HG03135 (cell line): ENCODE measurements around the gene REEP5.
A peak's percentile ranks its signal among the peaks of the same experiment; 100 is the strongest.
"Not testable (repeated sequence)": the region's sequence is repeated elsewhere in the genome, so short reads cannot be mapped to it uniquely, and the experiment has no call there.

Experiments used
- ATAC-seq: cut with Tn5 transposase; IDR thresholded peaks from one replicate; pipeline ENCODE4 v1.9.1; 2021; ENCODE audit warnings: mild to moderate bottlenecking, moderate library complexity; ENCODE audit not compliant: unreplicated experiment

REEP5 gene

DNA sequence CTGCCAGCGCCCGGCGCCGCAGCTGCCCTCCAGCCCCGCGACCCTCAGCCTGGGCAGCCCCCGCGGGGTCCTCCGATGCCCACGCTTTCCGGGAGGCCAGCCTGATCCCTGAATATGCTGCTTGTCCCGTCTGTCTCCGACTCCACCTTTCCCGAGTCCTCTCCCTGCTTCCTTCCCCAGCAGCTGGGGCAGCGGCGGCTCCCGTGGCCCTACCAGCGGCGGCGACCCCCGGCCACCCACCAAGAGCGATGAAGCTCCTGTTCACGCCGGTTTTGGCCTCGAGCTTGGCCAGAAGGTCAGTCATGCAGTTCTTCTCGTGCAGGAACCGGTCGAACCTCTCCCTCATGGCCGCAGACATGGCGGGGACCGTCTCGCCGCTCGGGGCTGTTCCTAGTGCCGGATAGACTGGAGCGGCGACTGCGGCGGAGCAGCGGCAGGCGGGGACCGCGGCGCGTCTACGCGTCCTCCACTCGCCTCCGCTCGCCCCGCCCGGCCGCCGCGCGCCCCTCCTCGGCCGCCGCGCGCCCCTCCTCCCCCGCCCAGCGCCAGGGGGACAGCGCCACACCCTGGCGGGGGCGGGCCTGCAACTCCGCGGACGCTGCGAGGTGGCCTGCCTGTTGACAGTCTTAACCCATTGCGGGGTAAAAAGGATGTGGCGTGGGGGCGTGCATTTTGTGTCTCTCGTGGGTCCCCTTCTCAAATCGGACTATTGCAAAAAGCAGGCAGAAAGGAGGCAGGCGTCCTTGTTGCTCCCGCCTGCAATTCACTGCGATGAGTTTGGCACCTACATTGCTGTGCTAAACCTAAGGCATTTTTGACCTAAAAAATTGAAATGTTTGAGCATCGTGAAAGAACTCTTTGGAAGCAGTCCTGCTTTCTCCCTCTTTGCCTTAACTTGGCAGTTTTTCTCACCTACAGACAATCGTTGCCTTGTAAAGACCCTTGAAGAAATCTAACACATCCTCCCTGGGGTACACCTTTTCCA lies at the start of gene REEP5:
Gene REEP5 (minus strand): TSS at position 395 of the 985 bp plus-strand sequence. CDS start 37 bp downstream, at position 358.
- peak; percentile 58 for ATAC-seq

DNA sequence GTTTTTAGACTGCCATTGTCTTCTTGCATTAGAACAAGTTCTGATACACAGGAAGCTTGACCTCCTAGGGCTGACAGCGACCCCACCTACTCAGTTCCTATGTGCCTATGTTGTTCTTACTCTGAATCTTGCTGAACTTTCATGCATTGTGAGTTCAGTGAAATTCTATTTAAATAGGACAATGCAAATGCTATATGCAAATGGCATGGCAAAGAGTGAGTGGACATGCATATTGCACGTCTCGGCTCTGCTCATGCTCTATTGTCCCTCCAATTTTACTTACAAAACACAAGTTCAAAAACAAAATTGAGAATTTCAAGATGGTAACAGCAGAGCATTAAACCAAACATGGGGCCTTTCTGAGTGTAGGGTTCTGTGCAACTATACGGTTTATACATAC lies 49.2 kb upstream of the REEP5 start:
- no peak for ATAC-seq

DNA sequence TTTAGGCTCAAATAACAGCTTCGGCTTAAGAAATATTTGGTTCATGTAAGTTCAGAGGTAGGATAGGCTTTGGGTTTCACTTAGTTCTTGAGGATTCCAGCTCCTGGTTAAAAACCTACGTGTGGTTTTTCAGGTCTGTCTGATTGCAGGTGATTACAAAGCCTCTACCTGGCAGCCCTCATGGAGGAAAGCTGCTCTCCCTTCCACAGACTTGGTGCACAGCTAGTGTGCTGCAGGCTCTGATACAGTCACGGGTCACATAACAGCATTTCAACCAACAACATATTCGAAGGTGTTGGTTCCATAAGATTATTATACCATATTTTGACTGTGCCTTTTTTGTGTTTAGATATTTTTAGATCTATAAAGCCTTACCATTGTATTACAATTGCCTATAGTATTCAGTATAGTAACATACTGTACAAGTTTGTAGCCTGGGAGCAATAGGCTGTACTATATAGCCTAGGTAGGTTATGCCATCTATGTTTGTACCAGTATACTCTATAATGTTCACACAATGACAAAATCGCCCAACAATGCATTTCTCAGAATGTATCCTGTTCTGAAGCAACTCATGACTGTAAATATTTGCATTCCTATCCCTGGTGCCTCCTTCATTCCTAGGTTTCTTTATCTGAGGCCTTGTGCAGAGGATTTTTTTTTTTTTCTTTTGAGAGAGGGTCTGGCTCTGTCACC lies 46.5 kb upstream of the REEP5 start:
- ATAC-seq = no peak

DNA sequence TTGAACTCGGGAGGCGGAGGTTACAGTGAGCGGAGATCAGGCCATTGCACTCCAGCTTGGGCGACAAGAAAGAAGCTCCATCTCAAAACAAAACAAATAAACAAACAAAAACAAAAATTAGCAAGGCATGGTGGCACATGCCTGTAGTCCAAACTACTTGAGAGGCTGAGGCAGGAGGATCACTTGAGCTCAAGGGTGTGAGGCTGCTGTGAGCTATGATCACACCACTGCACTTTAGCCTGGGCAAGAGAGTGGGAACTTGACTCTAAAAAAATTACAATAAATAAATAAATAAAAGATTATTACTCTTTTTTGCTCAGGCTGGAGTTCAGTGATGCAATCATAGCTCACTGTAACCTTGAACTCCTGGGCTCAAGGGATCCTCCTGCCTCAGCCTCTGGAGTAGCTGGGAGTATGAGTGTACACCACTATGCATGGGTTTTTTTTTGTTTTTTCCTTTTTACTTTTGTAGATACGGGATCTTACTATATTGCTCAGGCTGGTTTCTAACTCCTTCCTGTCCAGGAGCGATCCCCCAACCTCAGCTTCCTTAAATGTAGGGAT lies 45.6 kb upstream of the REEP5 start:
- no peak for ATAC-seq

DNA sequence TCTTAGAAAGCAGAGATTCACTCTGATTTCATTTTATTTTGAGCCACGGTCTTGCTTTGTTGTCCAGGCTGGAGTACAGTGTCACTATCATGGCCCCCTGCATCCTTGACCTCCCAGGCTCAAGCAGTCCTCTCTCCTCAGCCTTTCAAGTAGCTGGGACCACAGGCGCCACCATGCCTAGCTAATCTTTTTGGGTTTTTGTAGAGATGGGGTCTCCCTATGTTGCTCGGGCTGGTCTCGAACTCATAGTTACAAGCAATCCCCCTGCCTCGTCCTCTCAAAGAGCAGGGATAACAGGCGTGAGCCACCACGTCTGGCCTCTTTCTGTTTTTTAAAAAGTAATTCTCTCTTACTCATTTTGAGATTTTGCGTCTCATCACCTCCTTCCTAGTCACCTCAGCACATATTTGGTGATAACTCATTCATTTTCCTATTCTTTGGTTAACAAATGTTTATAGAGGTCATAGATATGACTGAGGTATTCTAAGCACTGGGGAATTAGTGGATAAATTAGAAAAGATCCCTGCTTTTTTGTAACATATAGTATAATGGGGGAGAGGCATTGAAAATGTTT lies 43.8 kb upstream of the REEP5 start:
- ATAC-seq = no peak

DNA sequence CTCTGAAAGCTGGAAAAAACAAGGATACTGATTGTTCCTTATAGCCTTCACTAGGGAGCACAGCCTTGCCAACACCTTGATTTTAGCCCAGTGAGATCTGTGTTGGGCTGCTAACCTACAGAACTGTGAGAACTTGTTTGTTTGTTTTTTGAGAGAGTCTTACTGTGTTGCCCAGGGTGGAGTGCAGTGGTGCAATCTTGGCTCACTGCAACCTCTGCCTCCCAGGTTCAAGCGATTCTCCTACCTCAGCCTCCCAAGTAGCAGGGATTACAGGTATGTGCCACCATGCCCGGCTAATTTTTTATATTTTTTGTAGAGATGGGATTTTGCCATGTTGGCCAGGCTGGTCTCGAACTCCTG lies 41.3 kb upstream of the REEP5 start:
- ATAC-seq = not testable (repeated sequence)

DNA sequence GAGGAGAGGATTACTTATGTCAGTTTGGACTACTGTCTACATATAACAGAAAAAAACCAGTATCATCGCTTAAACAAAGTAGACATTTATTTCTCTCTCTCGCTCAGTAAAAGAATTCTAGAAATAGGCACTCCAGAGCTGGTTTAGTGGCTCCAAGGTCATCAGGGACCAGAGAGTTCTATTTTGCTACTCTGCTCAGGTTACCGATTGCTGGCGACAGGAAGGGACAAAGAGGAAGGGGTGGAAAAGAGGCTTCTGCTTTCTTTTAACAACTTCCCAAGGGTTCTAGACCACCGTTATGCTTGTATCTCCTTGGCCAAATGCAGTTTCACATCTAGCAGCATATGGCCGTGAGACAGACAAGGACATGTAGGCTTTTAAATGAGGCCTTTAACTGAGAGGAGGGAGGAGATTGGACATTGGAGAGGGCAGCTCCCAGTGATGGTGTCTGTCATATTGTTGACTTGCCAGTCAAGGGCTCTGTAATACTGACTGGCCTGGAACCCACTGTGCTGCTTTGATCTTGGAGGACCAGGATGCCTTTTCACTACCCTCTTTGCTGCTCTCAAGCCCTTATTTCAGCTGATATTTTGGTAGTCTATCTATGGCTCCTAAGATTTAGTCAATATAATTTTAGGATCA lies 39.0 kb upstream of the REEP5 start:
- ATAC-seq = no peak

DNA sequence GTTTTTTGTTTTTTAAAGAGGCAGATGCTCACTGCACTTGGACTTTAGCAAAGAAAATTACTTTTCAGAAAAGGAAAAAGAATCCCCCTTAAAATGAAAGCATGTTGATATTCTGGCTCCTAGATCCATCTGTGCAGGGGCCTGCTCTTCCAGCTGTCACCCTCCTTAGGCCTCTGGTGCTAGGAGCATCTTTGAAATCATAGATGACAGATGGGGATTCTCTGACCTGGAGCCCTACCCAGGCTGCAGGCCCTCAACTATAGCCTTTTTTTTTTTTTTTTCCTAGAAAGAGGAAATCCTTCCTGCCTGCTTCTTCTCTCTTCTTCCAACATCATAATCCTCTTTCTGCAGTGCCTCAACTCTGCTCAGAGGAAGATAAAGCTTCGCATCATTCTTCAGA lies 38.3 kb upstream of the REEP5 start:
- ATAC-seq = no peak

DNA sequence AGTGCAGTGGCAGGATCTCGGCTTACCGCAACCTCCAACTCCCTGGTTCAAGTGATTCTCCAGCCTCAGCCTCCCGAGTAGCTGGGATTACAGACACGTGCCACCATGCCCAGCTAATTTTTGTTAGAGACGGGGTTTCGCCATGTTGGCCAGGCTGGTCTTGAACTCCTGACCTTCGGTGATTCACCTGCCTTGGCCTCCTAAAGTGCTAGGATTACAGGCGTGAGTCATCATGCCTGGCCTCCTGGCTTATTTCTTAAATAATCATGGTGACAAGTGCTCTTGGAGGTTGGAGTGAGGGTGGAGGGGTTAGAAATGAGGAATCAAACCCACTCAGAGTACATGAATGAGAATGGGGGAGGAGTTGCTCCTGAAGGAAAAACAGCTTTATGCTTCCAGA lies 37.8 kb upstream of the REEP5 start:
- not testable (repeated sequence) for ATAC-seq

DNA sequence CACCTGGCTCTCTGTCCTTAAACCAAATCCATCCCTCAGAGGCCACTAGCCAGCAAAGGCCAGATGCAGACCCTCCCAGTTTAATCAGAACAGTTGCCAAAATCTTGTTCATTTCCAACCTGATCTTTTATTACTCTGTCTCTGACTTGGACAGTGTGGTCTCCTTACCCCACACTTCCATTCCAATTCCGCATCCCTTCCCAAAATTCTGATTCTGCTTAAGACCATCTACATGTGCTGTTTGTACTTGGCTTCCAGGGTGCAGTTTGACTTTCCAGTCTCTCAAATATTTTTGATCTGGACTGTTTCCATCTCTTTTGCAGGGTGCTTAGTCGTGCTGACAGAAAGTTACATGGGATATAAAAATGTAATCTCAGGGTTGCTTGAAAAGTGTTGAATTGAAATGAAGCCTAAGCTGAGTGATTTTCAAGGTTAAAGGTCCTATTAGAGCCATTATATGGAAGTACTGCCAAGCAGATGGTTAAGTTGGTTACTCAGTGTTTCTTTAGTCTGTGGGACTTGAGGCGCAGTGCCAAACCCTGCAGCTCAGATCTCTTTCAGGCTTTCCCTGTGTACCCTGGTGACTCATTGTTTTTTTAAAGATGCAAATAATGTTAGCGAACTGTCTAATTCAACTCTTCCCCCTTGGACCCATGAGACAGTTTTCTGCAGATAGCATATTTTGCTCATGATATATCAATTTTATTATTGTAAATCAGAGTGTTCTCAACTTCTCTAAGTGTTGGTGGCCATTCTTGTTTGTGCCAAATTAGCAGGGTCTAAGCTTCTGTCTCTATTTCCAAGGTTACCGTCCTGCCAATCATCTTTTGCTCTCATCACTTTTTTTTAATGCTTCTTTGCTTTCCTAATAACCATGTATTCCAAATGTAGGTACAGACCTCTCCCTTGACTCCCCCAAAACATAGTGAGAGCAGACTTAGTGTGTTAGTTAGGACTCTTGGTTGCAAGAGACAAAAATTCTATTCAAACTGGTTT lies 36.4 kb upstream of the REEP5 start:
- peak; percentile 83 for ATAC-seq

DNA sequence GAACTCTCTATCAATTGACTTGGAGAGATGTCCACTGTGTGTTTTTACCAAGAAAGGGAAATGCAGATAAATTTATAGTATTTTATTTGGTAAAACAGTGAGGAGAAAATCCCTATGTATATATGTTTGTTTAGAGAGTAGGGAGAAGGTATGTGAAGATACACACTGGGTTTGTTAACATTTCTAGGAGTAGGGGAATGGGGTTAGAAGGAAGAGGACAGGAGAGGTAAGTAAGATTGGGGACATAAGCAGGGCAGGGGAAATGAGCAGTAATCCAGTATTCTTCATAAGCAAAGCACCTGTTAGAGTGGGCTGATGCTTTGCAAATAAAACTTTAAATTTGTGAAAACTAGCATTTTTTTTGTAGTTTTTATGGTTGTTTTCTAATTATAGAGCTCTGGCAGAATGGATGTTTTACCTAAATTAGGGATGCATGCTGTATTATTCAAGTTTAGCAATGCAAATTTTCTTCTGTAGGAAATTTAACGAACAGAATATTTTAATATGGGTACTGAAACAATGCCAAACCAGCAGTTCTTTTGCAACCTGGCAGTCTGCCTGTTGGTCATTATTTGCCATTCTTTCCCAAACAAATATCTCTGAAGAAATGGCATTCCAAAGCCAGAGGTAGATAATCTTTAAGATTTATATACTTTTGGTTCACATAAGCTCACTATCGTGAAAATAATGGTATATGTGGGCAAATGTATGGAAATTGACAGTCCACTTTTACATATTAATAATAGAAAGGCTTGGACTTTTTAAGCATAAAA lies 35.2 kb upstream of the REEP5 start:
- ATAC-seq = no peak

DNA sequence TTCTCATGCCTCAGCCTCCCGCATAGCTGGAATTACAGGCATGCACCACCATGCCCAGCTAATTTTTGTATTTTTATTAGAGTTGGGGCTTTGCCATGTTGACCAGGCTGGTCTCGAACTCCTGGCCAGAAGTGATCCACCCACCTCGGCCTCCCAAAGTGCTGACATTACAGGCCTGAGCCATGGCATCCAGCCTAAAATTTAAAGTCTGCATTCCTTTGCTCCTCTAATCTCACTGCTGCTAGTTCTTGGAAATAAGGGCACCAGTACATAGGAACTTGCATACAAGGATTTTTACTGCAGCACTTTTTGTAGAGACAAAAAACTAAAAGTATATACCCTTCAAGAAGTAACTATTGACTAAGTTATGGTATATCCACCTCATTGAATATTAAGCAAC lies 34.6 kb upstream of the REEP5 start:
- no peak for ATAC-seq

DNA sequence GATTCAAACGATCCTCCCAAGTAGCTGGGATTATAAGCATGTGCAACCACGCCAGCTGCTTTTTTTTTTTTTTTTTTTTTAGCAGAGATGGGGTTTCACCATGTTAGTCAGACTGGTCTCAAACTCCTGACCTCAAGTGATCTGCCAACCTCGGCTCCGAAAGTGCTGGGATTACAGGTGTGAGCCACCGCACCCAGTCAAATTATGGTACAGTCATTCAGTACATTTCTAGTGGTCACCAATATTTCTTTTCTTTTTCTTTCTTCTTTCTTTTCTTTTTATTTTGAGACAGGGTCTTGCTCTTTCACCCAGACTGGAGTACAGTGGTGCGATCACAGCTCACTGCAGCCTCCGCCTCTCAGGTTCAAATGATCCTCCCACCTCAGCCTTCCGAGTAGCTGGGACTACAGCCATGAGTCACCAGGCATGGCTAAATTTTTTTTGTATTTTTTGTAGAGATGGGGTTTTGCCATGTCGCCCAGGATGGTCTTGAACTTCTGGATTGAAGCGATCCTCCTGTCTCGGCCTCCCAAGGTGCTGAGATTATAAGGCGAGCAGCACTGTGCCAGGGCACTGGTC lies 29.2 kb upstream of the REEP5 start:
- ATAC-seq = peak; percentile 62

DNA sequence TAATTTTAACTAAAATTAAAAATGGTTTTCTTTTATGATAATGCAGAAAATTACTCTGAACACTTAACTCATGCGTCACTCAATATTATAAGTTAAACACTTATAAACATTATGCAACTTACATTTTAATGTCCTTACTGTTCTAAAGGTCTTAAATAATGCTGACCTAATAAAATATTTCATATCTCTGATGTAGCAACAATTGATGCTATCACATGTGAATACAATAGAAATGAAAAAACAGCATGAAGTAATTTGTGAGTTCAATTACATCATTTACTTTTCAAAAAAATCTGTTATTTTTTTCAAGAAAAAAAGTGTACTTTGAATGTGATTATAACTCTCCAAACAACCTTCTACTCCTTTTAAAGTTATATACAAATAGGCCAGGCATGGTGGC lies 26.4 kb upstream of the REEP5 start:
- no peak for ATAC-seq

DNA sequence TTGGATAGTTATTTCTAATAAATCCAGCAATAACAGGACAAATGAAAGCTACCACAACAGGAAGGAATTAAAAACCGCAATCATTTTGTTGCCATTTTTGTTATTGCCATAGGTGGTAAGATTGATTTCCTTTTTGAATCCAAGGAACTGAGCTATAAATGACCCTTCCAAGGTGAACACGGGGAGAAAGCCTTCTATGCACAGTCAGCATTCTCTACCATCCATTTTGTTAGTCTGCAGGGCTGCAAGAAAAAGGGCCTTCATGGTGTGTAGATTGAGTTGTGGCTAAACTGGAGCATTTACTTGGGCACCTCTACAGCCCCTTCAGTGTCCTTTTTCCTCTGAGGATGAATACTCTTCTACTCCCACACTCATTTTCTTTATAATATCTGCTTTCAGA lies 18.6 kb upstream of the REEP5 start:
- ATAC-seq = no peak

DNA sequence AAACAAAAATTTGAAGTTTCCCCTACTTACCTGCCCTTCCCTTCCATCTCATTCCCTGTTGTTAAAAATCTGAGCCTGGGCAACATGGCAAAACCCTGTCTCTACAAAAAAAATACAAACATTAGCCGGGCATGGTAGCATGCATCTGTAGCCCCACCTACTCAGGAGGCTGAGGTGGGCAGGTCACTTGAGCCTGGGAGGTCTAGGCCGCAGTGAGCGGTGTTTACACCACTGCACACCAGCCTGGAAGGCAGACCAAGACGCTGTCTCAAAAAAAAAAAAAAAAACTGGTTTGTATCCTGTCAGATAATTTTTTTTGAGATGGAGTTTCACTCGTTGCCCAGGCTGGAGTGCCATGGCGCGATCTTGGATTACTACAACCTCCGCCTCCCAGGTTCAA lies 16.3 kb upstream of the REEP5 start:
- ATAC-seq = no peak

DNA sequence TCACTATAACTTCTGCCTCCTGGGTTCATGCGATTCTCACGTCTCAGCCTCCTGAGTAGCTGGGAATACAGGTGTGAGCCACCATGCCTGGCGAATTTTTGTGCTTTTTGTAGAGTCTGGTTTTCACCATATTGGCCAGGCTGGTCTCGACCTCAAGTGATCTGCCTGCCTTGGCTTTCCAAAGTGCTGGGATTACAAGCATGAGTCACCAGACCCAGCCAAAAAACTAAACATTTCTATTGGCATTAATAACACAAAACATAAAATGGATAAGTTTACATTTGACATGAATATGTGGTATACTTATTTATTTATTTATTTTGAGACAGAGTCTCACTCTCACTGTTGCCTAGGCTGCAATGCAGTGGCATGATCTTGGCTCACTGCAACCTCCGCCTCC lies 13.6 kb upstream of the REEP5 start:
- ATAC-seq = no peak

DNA sequence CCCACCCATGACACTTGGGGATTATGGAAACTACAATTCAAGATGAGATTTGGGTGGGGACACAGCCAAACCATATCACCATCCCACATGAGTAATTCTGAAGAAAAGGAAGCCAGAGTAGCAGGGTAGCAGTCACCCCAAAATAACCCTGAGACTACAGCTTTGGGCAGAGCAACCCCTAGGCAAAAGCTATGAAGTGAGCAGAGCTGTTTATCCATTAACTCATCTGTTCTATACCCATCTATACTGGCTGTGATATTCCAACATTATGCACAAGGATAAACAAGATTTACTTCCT lies 12.3 kb upstream of the REEP5 start:
- no peak for ATAC-seq
